ENCODE measurements around the gene DOCK4. TPM values are rescaled to one million over a fixed set of nuclear protein-coding genes. Genes with fewer than 3 reads are reported as not detected.

DOCK4 gene
- total and polyA plus RNA-seq, 10 of the 15 experiments (the other 5 are each of a cell fraction or from before 2014, with no cell fraction given) = 0.03 to 0.73 (median 0.38) TPM

- TF ChIP-seq NKRF (conservative IDR thresholded peaks at IDR 0.05) (no peak; the same call in 1 of the 2 replicates), DPF2 (IDR thresholded peaks at IDR 0.05) (0 out of 2 replicates have a peak, but pooled peaks have one; percentile 23), RUNX3 (IDR thresholded peaks at IDR 0.05; ENCODE audit: low read length) (peak; percentile 76), CEBPZ (IDR thresholded peaks at IDR 0.05; ENCODE audit: low read depth, low read length) (peak; percentile 20; the same call in 1 of the 2 replicates), RB1 (IDR thresholded peaks at IDR 0.05; ENCODE audit: borderline replicate concordance) (peak; percentile 16; the same call in 1 of the 2 replicates), ETV6 (conservative IDR thresholded peaks at IDR 0.05 in 1 of 2, IDR thresholded peaks at IDR 0.05 in 1 of 2; ENCODE audit: borderline replicate concordance in 1 of 2, low read depth in 1 of 2) (0 out of 4 replicates have a peak, but pooled peaks of 1 of the 2 experiments have one; percentile 9), NRF1 (conservative IDR thresholded peaks at IDR 0.05; ENCODE audit: low read depth, low read length) (0 out of 2 replicates have a peak, but pooled peaks have one; percentile 29), LARP7 (IDR thresholded peaks at IDR 0.05) (no peak; the same call in 1 of the 2 replicates), YY1 (IDR thresholded peaks at IDR 0.05; ENCODE audit: low read depth, low read length) (peak; percentile 94), ELK1 (IDR thresholded peaks at IDR 0.05; ENCODE audit: low read depth, low read length) (peak; percentile 94), MAX (IDR thresholded peaks at IDR 0.05; ENCODE audit: low read depth, low read length) (peak; percentile 20; the same call in 1 of the 2 replicates), MLLT1 (IDR thresholded peaks at IDR 0.05) (0 out of 2 replicates have a peak, but pooled peaks have one; percentile 22), CREB1 (IDR thresholded peaks at IDR 0.05; ENCODE audit: low read depth) (peak; percentile 92), CHD2 (IDR thresholded peaks at IDR 0.05; ENCODE audit: borderline replicate concordance, low read depth, low read length) (peak; percentile 68; the same call in 1 of the 2 replicates), TAF1 (IDR thresholded peaks at IDR 0.05; ENCODE audit: borderline replicate concordance, low read depth, low read length) (peak; percentile 67; the same call in 1 of the 2 replicates), EGR1 (IDR thresholded peaks at IDR 0.05; ENCODE audit: borderline replicate concordance in 1 of 2, low read depth in 2 of 2, low read length in 2 of 2) (peak in 1 of 2 experiments; percentile 30; a peak in 1 of 3 replicates), HDAC6 (IDR thresholded peaks at IDR 0.05; ENCODE audit: unreplicated experiment) (peak; percentile 25), POLR2A (IDR thresholded peaks at IDR 0.05; ENCODE audit: low read depth, low read length) (peak; percentile 69), ATF7 (IDR thresholded peaks at IDR 0.05; ENCODE audit: low read depth) (peak; percentile 88), SREBF1 (IDR thresholded peaks at IDR 0.05; ENCODE audit: low read length) (peak; percentile 79), POU2F2 (IDR thresholded peaks at IDR 0.05; ENCODE audit: borderline replicate concordance, low read depth, low read length) (0 out of 3 replicates have a peak, but pooled peaks have one; percentile 30)
Observed at GRCh38 chr7:112206238-112206990, at the start of gene DOCK4, which contains the start of gene ZNF277 (continued).
